ENCODE results near the gene MGAT5B. TPM values are rescaled to one million over a fixed set of nuclear protein-coding genes. Genes with fewer than 3 reads are reported as not detected.

MGAT5B gene
- total and polyA plus RNA-seq, 4 donors: 0.28 to 0.67 (median 0.46) TPM

GRCh38 chr17:76907352-76907751 is 39.1 kb downstream of the MGAT5B start:
- H3K9me3 ChIP-seq (ENCODE audit: control insufficient read depth in 4 of 4, insufficient read depth in 3 of 4, low read length in 3 of 4): peaks cover 0 to 4% (median 0%) of the 10 kb centered on the region in 4 donors
- 90 to 92% methylated on average over 3 of the region's 3 CpGs for WGBS, 2 donors

DNA sequence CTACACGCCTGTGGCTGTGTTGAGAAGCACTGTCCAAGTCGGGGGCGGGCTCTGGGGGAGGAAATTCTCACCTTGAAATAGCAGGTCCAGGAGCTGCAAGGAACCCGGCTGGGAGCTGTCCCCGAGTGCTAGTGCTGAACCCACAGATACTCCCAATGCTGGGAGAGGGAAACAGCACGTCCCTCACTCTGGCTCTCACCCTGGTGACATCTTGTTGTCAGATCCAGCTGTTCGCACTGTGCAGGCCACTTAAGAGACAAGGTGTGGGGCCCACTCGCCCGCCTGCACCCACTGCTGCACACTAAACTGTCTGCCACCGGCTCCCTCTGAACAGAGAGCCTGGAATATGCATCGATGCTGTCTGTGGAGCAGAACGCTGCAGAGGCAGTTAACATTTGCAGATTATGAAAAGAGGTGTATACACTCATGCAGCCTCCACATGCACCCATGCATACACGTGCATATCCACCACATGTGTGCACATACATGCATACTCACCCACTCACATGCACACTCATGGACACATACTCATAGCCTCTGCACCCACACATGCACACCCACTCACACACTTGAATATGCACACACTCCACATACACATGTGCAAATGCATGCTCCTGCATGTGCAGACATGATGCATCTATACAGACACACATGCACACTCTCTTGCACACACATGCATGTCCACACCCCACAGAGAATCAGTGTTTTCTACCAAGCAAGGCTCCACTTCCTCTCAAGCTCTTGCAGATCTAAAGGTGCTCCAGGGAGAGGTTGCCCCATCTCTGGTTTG is 42.0 kb downstream of the MGAT5B start:
- 35 to 36% methylated on average over 13 of the region's 13 CpGs for WGBS, 2 donors

More at GRCh38 chr17:76907352-76907751, 39.1 kb downstream of the MGAT5B start:
- Histone ChIP-seq H3K9ac (ENCODE audit: insufficient read depth in 1 of 2, low read length in 2 of 2) (no peak overlapping the region), H3K4me1 (ENCODE audit: control insufficient read depth in 5 of 5, insufficient read depth in 5 of 5, low read length in 5 of 5) (no peaks in the 10 kb centered on the region), H3K4me3 (no peak overlapping the region), H3K27me3 (ENCODE audit: control insufficient read depth in 3 of 3, insufficient read depth in 3 of 3, low read length in 2 of 3) (peaks cover 0 to 7% (median 0%) of the 10 kb centered on the region in 3 donors), H3K27ac (ENCODE audit: low read depth in 1 of 2, low read length in 1 of 2) (no peak overlapping the region), H3K36me3 (ENCODE audit: control insufficient read depth in 4 of 4, insufficient read depth in 4 of 4, low read length in 4 of 4) (no peaks in the 10 kb centered on the region)
- ATAC-seq (ENCODE audit: insufficient read depth, low FRiP score) (no peak), DNase-seq (no peak)
- no peak for TF ChIP-seq CTCF (IDR thresholded peaks at IDR 0.05; ENCODE audit: control extremely low read depth, extremely low read depth)

DNA sequence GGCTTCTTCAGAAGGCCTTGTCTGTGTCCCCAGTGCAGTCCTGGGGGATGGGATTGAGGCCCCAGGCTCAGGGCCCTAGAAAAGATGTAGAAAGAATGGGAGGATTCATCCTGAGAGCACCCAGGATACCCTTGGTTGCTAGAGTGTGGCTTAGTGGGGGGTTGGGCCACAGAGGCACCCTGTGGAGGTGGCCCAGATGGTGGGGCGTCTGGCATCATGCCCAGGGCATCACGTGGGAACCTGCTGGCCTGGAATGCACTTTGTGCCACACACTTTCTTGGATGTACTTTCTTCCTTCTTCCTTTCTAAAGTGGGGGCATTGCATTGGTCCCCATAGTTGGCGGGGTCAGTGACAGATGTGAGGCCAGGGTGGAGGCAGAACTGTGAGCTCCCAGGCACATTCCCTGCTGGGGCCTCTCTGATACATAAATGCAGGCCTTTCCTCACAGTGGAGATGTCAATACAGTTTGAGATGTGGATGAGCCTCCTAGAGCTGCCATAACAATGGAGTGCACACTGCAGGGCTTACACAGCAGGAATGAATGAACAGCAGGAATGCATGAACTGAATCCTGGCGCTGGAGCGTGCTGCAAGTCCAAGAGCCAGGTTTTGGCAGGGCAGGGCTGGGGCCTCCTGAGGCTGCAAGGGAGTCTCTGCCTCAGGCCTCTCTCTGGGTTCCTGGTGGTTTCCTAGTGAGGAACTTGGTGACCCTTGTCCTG is 43.3 kb downstream of the MGAT5B start:
- Histone ChIP-seq H3K4me1 (ENCODE audit: control insufficient read depth in 5 of 5, insufficient read depth in 5 of 5, low read length in 5 of 5) (peaks cover 0 to 1% (median 0%) of the 10 kb centered on the region in 5 donors), H3K27ac (ENCODE audit: low read depth in 1 of 2, low read length in 1 of 2) (no peak overlapping the region), H3K27me3 (ENCODE audit: control insufficient read depth in 3 of 3, insufficient read depth in 3 of 3, low read length in 2 of 3) (peaks cover 0 to 3% (median 0%) of the 10 kb centered on the region in 3 donors), H3K36me3 (ENCODE audit: control insufficient read depth in 4 of 4, insufficient read depth in 4 of 4, low read length in 4 of 4) (no peaks in the 10 kb centered on the region), H3K9me3 (ENCODE audit: control insufficient read depth in 4 of 4, insufficient read depth in 3 of 4, low read length in 3 of 4) (peaks cover 0 to 4% (median 0%) of the 10 kb centered on the region in 4 donors), H3K9ac (ENCODE audit: insufficient read depth in 1 of 2, low read length in 2 of 2) (no peak overlapping the region), H3K4me3 (no peak overlapping the region)
- TF ChIP-seq CTCF (IDR thresholded peaks at IDR 0.05; ENCODE audit: control extremely low read depth, extremely low read depth): no peak
- 74 to 75% methylated on average over 5 of the region's 5 CpGs for WGBS, 2 donors
- DNase-seq (no peak), ATAC-seq (ENCODE audit: insufficient read depth, low FRiP score) (no peak)

More for the DNA sequence above, 42.0 kb downstream of the MGAT5B start:
- Histone ChIP-seq H3K9ac (ENCODE audit: insufficient read depth in 1 of 2, low read length in 2 of 2) (no peak overlapping the region), H3K27ac (ENCODE audit: low read depth in 1 of 2, low read length in 1 of 2) (no peak overlapping the region), H3K9me3 (ENCODE audit: control insufficient read depth in 4 of 4, insufficient read depth in 3 of 4, low read length in 3 of 4) (peaks cover 0 to 4% (median 0%) of the 10 kb centered on the region in 4 donors), H3K27me3 (ENCODE audit: control insufficient read depth in 3 of 3, insufficient read depth in 3 of 3, low read length in 2 of 3) (peaks cover 0 to 7% (median 0%) of the 10 kb centered on the region in 3 donors), H3K36me3 (ENCODE audit: control insufficient read depth in 4 of 4, insufficient read depth in 4 of 4, low read length in 4 of 4) (no peaks in the 10 kb centered on the region), H3K4me3 (peak overlapping the region; percentile 13), H3K4me1 (ENCODE audit: control insufficient read depth in 5 of 5, insufficient read depth in 5 of 5, low read length in 5 of 5) (peaks cover 0 to 1% (median 0%) of the 10 kb centered on the region in 5 donors)
- no peak for ATAC-seq (ENCODE audit: insufficient read depth, low FRiP score)
- DNase-seq: peak; percentile 70 to 74 (median 73)
- TF ChIP-seq CTCF (IDR thresholded peaks at IDR 0.05; ENCODE audit: control extremely low read depth, extremely low read depth): no peak
